GM18517 (cell line): ENCODE data around the gene TTLL1.
"Not testable (repeated sequence)": the region's sequence is repeated elsewhere in the genome, so short reads cannot be mapped to it uniquely, and the experiment has no call there.

ENCODE experiments used
- ATAC-seq: cut with Tn5 transposase; IDR thresholded peaks from one replicate; pipeline ENCODE4 v1.9.1; 2021; ENCODE audit warnings: mild to moderate bottlenecking, moderate library complexity; ENCODE audit not compliant: unreplicated experiment

Gene TTLL1

DNA sequence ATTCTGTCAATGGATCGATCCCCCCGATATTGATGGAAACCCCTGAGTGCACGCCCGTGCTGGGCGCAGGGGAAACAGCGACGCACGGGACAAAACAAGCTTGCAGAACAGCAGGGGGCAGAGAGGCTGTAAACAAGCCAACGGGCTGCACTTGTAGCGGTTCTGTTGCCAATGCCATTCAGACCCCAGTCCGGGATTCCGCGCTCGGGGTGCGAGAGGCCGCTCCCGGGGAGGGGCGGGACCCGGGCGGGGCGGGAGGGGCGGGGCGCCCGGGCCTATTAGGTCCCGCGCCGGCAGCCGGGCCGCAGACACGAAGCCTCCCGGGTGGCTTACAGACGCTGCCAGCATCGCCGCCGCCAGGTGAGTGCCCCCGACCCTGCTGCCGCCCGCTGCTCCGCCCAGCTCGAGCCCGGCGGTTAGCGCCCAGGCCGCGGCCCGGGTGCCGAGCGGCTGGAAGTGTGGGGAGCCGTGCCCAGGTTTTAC is 21.3 kb upstream of the TTLL1 start, which contains the start of gene BIK:
TSS of gene BIK (plus strand) at position 307 of the 483 bp plus-strand sequence. CDS start 13,273 bp downstream, outside the sequence.
- no peak for ATAC-seq

DNA sequence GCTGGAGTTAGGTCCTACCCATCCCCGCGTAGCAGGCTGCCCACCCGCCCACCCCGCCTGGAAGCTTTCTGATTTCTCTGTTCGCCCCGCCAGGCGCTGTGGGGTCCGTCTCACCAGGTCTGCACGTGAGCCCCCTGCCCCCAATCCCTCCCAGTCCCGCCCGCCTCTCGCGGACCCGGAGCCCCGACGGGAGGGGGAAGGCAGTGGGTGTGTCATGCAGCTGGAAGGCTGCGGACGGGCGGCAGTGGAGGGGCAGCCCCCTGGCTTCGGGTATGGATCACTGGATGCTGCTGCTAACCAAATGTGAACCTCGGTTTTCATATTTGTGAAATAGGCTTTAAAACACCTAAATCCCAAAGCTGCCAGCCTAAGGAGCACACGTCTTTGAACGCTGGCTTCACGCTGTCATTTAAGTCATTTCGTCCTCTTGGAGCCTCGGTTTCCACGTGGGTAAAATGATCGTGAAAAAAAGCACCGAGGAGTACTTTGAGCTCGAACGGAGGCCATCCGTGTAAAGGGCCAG is 20.8 kb upstream of the TTLL1 start:
- no peak for ATAC-seq

DNA sequence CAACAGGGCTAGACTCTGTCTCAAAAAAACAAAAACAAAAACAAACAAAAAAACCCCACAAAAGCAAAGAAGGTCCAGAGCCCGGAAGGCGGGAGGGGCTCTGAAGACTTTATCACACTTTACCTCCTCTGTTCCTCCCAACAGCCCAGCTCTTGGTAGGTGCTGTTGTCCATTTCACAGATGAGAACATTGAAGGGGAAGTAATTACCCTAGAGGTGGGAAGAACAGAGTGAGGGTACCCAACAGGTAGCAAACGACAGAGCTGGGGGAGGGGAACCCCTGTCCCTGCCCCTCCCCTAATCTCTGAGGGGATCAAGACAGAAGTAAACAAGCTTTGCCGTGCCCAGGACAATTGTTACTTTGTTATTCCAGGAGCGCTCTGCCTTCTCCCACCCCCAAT is 20.3 kb upstream of the TTLL1 start:
- ATAC-seq = no peak

DNA sequence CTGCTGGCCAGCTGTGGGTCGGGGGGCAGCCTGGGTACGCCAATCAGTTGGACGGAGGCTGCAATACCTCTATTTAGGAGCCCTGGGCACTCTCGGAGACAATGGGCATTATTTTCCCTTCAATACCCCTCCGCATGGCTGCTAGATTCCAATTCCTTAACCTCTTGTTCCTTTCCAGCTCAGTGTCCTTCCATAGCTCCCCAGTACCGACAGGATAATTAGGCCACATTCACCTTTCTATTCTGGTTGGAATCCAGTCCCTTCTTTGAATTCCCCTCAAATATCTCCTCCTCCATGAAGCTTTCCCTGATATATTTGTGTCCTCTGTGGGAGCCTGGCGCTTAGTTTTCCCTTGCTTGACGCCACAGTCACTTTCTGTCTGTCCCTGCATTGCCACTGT is 17.1 kb upstream of the TTLL1 start:
- no peak for ATAC-seq

DNA sequence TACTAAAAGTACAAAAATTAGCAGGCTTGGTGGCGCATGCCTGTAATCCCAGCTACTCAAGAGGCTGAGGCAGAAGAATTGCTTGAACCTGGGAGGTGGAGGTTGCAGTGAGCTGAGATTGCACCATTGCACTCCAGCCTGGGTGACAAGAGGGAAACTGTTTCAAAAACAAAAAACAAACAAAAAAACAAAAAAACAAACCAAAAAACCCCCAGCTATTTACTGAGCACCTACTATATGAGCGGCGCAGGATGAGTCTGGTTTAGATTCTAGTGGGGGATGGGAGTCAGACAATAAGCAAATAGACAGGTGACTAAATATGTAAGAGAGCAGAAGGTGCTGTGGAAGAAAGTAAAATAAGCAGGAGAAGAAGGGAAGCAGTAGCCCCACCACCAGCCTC is 15.8 kb upstream of the TTLL1 start:
- not testable (repeated sequence) for ATAC-seq

DNA sequence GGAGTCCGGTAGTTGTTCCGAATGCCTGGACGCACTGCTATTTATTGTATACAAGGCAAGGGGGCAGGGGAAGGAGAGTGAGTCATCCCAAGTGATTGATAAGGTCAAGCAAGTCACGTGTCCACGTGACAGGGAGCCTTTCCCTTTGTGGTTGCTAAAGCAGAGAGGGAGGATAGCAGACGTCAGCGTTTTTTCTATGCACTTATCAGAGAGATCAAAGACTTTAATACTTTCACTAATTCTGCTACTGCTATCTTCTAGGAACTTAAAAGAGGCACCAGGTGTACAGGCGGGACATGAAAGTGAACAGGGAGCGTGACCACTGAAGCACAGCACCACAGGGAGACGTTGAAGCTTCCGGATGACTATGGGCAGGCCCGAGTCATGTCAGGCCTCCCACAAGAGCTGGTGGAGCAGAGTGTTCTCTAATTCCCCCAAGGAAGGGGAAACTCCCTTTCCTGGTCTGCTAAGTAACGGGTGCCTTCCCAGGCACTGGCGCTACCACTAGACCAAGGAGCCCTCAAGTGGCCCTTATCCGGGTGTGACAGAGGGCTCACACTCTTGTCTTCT is 14.9 kb upstream of the TTLL1 start:
- ATAC-seq = not testable (repeated sequence)

DNA sequence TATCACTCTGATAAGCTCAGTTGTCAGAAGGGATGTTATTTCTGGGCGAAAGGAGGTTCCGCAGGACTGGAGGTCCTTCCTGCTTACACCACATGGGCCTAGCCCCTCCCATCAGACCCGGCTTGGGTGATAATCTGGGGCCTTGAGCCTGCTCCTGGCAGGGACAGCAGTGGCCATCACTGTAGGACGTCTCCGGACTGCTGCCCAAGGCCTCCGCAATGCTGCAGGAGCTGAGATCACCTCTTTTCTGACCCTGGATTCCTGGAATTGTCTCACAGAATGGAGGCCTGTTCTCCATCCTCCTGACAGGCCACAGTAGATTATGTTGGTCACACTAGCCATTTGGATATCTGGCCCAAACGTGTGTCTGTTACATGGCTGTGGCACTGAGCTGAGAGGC is 12.1 kb upstream of the TTLL1 start:
- no peak for ATAC-seq

DNA sequence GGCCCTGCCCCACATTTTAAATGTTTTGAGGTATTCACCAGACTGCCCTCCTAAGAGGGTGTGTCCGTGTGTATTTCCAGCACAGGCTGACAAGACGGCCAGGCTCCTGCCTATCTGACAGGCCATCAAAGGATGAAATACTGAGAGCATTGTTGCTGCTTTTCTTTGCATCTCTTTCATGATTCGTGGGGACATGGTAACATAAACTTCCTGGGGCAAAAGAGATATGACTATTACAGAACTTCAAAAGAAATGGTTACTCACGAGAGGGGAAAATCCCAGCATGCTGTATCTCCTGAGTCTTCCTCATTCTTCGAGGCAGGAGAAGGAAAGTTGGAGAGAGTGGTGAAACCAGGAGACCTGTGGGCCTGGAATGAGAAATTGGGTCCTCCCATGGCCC is 11.0 kb upstream of the TTLL1 start:
- no peak for ATAC-seq

DNA sequence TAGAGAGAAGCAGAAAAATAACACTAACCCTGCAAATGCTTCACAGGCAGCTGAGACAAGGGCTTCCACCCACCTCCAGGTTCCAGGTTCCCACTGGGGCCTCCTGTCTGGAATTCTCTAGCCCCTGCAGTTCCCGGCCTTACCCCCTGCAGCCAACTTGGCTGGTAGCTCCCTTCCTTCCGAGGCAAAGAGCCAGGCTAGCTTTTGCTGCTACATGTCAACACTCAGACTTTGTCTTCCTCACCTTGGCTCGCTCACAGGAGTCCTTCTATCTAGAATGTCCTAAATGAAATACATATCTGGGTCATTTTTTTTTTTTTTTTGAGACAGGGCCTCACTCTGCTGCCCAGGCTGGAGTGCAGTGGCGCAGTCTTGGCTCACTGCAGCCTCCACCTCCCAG is 9.9 kb upstream of the TTLL1 start:
- no peak for ATAC-seq

DNA sequence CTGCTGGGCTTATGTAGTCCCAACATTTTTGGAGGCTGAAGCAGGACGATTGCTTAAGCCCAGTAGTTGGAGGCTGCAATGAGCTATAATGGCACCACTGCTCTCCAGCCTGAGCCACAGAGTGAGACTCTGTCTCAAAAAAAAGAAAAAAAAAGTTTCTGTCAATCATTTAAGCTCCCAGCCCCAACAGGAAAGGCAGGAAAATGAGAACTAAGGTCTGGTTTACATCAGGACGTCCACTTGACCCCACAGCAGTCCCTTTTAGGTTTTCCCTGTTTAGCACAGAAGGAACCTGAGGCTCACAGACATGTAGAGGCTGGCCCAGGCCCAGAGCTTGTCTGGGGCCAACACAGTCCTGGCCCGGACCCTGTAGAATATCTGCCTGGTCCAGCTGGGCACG is 9.2 kb upstream of the TTLL1 start:
- ATAC-seq = no peak

DNA sequence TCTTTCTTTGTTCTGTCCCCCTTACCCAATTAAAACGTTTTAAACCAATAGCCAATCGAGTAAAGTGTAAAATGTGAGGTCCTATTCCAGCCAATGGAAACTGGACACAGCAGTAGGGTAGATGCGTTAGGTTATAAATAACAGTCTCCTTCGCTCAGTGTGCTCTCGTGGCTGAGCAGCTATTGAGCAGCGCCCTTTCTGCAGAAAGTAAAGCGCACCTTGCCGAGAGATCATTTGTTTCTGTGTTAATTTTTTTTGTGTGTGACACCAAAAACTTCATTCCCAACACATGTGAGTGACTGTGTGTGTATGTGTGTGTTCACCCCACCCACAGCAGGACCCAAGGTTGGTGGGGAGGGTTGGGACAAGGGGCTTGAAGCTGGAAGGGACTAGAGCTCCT is 7.2 kb upstream of the TTLL1 start:
- ATAC-seq = no peak

DNA sequence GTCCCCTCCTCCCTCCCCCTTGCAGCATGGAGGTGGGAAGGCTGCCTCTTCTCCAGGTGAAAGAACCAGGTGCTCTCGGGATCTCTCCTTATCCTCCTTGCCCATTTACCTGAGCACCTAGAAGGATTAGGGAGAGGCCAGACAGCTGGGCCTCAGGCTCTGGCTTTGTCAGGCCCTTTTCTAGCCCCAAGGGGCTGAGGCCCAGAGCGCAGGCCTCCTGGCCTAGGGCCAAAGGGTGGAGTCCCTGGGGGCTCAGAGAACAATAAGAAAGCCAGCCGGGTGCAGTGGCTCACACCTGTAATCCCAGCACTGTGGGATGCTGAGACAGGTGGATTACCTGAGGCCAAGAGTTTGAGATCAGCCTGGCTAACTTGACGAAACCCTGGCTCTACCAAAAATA is 5.4 kb upstream of the TTLL1 start:
- no peak for ATAC-seq

DNA sequence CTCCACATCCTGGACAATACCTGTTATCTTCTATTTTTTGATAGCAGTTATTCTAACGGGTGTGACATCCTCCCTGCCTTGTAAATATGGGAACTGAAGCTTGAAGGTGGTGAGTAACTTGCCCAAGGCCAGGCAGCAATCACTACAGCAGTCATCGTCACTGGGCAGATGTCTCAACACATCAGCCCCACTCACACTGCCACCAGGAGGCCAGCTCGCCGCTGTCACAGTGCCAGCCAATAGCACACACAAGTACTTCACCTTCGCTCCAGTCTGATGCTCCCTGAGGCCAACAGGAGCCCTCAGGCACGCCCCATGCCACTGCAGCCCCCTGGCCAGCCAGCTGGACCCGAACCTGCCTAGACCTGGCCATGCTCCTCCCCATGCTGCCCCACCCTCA is 4.9 kb upstream of the TTLL1 start:
- ATAC-seq = no peak

DNA sequence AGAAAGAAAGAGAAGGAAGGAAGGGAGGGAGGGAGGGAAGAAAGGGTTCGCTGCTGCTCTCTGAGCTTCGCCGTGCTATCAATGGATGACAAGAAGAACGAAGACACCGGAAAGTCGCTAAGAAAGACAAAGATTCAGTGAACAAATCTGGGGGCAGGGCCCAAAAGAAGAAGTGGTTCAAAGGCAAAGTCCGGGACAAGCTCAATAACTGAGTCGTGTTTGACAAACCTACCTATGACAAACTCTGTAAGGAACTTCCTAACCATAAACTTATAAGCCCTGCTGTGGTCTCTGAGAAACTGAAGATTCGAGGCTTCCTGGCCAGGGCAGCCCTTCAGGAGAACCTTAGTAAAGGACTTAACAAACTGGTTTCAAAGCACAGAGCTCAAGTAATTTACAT is 2.9 kb upstream of the TTLL1 start:
- ATAC-seq = no peak

DNA sequence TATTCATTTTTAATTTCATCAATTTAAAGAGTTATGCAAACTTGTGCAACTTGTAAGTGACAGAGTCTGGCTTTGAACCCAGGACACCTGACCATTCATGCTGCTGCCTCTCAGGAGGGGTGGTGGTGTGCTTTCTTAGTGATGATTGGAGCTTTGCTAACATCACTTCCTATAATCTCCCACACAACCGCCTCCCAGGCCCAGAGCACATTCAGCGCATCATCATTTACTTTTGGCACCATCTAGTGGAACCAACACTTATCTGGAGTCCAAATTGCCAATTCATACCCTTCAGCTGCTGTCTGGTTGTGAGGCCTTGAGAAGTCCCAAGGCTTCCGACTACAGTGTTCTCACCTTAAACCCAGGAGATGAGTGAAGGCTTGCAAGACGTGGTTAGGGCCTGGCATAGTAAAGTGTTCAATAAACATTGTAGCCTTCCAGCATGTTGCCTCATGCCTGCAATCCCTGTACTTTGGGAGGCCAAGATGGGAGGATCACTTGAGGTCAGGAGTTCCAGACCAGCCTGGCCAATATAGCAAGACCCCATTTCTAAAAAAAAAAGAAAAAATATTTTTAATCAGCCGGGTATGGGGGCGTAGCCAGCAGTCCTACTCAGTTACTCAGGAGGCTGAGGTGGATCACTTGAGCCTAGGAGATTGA is 1.1 kb upstream of the TTLL1 start:
- no peak for ATAC-seq

DNA sequence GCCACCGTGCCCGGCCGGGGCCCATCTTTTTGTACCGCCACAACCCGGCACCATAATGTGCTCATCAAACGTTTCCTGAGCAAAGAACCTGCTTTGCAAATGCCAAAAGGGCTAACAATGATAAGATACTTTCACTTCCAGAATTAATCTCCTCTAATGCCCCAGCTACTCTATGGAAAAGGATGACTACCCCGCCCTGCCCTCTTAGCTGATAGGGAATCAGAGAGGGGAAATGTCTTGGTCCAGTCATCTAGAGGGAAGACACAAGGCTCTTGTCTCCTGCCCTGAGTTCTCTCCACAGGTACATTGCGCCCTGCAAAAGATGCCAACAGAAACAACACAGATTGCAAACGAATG is 586 bp downstream of the TTLL1 start:
- ATAC-seq = peak; percentile 12

DNA sequence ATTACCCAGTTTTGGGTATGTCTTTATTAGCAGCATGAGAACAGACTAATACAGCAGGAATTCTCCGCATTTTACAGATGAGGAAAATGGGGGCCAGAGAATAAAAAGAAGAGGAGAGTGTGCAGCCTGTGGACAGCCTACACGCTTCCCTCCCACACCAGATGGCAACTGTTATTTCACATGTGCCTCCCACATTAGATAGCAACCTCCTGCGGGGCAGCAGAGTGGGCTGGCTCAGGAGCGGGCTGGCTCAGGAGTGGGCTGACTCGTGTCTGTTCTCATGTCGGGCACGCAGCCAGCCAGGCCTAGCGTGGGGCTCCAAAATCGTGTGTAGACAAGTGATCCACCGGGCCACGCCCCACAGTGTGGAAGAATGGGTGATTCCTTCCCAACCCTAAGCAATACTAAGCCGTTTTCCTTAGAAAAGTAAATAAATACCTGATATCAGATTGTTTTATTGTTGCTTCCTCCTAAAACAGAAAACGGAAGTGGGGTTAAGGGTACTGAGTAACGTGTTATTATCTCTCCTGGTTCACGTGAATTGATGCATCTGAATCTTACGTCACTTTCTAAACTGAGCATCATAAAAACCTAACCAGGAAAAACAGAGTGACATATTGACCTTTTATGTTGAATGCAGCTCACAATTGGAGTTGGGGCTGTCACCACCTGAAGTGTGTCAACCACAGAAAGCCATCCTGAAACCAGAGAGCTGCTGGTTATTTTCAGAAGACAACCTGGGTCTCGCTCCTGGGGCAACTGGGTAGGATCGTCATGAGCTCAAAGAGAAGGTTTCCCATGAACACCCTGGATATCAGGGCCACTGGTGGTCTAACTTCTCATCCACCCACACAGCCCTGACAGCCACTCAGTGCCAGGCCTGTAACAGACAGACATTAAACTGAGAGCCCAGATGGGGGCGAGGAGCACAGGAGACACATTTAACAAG is 3.3 kb downstream of the TTLL1 start:
- ATAC-seq = no peak

DNA sequence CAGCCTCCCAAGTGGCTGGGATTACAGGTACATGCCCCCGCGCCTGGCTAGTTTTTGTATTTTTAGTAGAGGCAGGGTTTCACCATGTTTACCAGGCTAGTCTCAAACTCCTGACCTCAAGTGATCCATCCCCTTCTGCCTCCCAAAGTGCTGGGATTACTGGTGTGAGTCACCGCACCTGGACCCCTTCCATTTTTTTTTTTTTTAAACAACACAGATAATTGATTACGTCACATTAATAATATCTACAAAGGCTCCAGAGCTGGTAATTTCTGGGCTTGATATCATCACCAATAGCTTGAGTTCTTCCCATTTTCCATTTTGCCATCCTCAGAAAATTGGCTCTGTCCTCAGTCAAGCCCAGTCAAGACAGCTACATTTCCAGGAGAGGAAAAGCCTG is 7.2 kb downstream of the TTLL1 start:
- ATAC-seq = no peak

DNA sequence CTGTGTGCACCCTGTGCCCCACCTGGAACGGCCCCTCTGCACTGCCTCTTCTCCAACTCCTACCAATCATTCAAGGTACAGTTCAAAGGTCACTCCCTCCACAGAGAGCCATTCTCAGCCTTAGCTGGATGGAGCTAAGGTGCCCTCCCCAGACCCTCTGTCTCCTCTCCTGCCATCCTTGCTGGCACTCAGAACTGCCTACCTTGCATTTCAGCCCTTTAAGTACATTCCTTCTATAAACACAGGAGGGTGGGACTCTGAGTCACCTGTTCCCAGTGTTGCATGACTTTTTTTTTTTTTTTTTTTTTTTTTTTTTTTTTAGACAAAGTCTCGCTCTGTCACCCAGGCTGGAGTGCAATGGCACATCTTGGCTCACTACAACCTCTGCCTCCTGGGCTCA is 8.6 kb downstream of the TTLL1 start:
- no peak for ATAC-seq

DNA sequence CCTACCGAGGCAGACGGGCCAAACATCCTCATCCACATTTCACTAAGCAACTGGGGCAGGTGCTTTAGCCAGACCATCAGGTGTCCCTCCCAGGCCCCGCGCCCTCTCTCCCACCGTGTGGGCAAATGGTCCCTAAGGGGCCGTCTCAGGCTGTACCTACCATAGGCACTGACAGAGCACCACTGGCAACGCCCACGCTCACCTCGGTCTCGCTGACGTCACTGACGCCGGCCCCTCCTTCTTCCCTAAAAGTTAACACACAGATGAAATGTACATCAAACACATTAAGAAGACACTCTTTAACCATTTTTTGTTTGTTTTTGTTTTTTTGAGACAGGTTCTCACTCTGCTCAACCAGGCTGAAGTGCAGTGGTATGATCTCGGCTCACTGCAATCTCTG is 9.4 kb downstream of the TTLL1 start:
- no peak for ATAC-seq

DNA sequence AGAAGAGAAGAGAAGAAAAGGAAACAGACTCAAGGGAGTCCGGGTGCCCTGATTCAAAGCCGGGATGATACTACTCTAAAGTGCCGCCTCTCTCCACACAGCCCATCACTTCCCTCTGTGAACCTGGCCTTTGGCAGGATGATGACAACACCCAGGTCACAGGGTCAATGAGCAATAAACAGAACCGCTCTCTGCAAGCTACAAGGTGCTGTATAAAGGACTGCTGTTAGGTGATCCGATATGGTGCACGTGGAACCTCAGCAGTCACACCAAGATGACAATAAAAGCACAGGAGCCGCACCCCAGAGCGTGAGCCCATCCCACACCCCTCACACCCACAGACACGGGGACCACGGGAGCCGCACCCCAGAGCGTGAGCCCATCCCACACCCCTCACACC is 10.7 kb downstream of the TTLL1 start:
- no peak for ATAC-seq
